ENCODE data around the gene APBB1IP.

APBB1IP gene

DNA sequence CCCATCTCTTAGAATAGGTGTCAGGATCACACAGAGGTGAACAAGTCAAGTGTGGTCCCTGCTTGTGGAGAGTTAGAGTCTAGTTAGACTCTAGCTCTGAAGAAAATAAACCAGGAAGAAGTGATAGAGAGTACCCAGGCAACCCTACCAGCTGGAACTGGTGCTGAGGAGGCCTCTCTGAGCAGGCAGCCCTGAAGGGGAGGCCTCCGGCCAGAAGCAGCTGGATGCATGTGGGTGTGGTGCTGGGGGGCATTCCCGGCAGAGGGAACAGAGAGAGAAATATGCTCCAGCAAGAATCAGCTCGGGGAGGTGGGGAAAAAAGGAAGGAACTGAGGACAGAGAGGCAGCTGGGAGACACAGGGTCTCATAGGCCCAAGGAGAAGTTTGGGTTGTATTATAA, 68.6 kb downstream of the APBB1IP start:
- DNase-seq (ENCODE audit: low read depth), result no peak
- TF ChIP-seq, protein P1, sequence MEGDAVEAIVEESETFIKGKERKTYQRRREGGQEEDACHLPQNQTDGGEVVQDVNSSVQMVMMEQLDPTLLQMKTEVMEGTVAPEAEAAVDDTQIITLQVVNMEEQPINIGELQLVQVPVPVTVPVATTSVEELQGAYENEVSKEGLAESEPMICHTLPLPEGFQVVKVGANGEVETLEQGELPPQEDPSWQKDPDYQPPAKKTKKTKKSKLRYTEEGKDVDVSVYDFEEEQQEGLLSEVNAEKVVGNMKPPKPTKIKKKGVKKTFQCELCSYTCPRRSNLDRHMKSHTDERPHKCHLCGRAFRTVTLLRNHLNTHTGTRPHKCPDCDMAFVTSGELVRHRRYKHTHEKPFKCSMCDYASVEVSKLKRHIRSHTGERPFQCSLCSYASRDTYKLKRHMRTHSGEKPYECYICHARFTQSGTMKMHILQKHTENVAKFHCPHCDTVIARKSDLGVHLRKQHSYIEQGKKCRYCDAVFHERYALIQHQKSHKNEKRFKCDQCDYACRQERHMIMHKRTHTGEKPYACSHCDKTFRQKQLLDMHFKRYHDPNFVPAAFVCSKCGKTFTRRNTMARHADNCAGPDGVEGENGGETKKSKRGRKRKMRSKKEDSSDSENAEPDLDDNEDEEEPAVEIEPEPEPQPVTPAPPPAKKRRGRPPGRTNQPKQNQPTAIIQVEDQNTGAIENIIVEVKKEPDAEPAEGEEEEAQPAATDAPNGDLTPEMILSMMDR (conservative IDR thresholded peaks at IDR 0.05; ENCODE audit: low read depth, low read length), result no peak
- H3K4me3 ChIP-seq (ENCODE audit: low read length), result no peak overlapping the region

DNA sequence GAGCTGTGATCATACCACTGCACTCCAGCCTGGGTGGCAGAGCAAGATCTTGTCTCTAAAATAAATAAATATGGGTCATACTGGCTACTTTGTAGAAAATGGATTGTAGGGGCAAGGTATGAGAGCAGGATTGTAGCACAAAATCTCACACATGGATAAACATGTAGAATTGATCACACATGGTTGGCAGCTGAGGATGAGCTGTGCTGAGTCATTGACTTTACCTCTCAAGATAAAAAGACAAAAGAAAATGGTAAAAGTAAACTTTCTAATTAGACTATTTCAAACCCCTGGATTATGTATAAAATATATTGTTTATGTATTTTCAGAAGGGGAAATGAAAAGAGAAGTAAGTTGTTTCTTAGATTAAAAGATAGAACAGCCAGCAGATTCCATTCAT, 69.3 kb downstream of the APBB1IP start:
- H3K4me3 ChIP-seq (ENCODE audit: low read length), result no peak overlapping the region
- TF ChIP-seq, protein P1 (conservative IDR thresholded peaks at IDR 0.05; ENCODE audit: low read depth, low read length), result no peak
- no peak for DNase-seq (ENCODE audit: low read depth)

DNA sequence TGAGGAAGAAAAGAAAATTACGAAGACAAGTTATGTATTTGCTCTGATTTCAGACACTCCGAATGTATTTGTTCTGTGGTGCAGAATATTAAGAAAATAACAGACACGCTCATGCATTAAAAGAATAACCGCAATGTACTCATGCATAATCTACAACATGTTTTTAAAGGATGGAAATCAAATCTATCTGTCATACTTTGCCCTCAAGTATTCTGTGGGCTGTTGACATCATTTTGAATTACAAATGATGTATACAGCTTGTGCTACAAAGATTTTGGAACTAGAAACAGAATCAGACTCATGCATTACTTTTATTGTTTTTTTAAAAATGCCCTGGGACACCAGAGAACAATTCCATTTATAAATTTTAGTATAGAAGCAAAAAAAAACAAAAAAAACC, 69.9 kb downstream of the APBB1IP start:
- H3K4me3 ChIP-seq (ENCODE audit: low read length), result no peak overlapping the region
- TF ChIP-seq, protein P1 (conservative IDR thresholded peaks at IDR 0.05; ENCODE audit: low read depth, low read length), result no peak

DNA sequence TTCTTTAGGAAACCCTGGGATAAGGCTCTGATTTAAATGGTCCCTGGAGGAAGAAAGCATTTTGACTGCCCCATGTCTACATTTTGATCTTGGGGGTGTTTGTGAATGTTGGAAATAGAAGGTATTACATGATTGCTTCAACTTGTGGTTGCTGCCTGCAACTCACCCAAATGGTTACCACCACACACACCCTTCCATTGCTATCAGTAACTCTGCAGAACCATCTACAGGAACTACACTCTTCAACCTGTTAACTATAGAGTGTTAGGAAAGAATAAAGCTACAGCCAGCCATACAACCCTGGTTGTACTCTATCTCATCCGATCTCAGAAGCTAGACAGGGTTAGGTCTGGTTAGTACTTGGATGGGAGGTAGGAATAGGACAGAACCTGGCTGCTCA, 71.2 kb downstream of the APBB1IP start:
- DNase-seq (ENCODE audit: low read depth), result no peak
- TF ChIP-seq, protein P1 (conservative IDR thresholded peaks at IDR 0.05; ENCODE audit: low read depth, low read length), result no peak
- H3K4me3 ChIP-seq (ENCODE audit: low read length), result no peak overlapping the region

More for the DNA sequence above, 69.9 kb downstream of the APBB1IP start:
- DNase-seq (ENCODE audit: low read depth), result no peak

DNA sequence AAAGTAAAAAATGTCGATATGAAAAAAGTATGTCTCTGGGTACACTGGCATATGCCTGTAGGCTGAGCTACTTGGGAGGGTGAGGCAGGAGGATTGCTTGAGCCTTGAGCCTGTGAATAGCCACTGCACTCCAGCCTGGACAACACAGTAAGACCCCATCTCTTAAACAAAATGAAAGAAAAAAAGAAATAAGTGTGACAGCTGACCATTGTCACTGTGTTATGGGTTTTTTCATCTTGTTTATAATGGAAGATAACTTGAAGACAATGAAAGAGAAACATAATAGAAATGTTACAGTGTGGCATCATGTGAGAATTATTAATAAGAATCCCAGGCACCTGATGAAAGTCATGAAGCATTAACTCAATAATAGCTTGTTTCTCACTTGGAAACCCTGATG, 75.0 kb downstream of the APBB1IP start:
- TF ChIP-seq, protein P1 (conservative IDR thresholded peaks at IDR 0.05; ENCODE audit: low read depth, low read length), result no peak
- no peak overlapping the region for H3K4me3 ChIP-seq (ENCODE audit: low read length)
- no peak for DNase-seq (ENCODE audit: low read depth)

DNA sequence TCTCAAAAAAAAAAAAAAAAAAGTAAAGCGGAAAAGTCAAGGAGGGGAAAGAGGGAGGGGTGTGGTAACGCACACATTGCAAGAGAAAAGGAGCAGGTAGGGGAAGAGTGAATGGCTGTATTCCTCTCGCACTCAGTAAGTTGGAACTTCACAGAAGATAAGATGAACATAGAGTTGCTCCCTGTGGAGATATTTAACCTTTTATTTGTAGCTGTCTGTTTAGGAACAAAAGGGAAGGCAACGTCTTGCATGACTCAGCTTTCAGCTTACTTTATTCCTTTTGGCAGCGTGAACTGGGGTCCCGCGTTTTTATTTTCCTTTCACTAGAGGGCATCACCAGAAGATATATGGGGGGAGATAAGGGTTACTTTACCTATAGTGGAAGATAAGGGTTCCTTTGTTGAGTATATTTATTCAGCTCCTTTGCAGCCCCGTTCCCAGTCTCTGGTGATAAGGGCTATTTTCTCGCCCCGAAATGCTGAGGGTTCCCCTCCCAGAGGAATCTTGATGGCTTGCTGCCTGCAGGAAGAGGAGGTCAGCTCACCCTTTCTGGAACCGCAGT, 78.5 kb downstream of the APBB1IP start:
- H3K4me3 ChIP-seq (ENCODE audit: low read length), result no peak overlapping the region
- TF ChIP-seq, protein P1 (conservative IDR thresholded peaks at IDR 0.05; ENCODE audit: low read depth, low read length), result no peak
- no peak for DNase-seq (ENCODE audit: low read depth)

DNA sequence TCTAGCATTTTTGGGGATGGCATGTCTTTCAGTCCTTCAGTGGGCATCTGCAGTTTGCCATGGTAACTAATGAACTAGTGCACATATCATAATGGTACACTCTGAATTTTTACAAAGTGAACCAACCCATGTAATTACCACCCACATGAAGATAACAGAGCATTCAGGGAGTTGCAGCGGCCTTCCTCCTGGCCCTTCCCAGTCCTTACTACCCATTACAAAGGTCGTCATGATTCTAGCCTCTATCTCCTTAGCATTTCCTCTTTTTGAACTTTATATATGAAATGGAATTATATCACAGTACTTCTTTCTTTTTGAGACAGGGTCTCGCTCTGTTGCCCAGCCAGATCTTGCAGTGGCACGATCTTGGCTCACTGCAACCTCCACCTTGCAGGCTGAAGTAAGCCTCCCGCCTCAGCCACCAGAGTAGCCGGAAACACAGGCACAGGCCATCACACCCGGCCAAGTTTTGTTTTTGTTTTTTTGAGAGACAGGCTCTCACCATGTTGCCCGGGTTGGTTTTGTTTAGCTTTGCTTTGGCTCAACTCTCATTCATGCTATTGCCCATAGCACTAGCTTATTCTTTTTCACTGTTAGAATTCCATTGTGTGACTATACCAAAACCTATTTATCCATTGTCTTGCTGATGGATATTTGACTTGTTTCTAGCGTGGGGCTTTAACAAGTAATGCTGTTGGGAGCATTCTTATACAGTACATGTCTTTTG, 79.2 kb downstream of the APBB1IP start:
- no peak for DNase-seq (ENCODE audit: low read depth)
- no peak overlapping the region for H3K4me3 ChIP-seq (ENCODE audit: low read length)
- TF ChIP-seq, protein P1 (conservative IDR thresholded peaks at IDR 0.05; ENCODE audit: low read depth, low read length), result no peak
